GM21515 (cell line): Measurements from ENCODE around the gene TEAD1.
A peak's percentile ranks its signal among the peaks of the same experiment; 100 is the strongest.

Source experiments
- ATAC-seq: cut with Tn5 transposase; IDR thresholded peaks from one replicate; pipeline ENCODE4 v1.9.1; 2021; ENCODE audit not compliant: unreplicated experiment

TEAD1 gene

DNA sequence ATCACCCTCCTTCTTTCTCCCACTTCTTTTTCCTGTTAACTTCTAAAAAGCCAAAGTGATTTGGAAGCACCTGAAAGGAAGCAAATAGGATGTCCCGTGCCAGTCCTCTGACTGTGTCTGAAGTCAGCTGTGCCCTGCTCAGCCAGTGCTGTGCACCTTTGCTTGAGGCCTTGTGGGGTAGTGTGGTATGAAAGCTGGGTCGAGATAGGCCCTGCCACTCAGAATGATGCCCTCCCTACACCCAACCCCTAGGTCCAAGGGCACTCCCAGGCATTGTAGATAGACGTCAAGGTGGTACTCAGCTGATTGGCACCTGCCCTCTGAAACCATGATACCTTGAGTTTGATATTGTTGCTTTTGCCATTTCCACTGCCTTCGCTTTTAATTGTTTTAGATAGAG is 251.3 kb downstream of the TEAD1 start:
- no peak for ATAC-seq

DNA sequence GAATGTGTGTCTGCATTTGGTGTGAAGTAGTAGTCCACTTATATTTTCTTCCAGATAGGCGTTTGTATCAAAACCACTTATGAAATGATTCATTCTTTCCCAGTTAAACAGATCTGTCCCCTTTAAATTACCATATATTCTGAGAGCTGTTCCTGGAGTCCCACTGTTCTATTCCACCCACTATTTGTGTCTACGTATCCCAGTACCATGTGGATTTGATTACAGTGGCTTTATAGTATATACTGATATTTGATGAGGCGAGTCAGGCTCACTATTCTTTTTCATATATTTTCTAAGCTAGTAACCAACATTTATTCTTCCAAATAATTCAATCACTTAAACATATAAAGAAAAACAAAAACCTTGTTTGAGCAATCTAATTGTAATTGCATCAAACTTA is 253.0 kb downstream of the TEAD1 start:
- no peak for ATAC-seq

GRCh38 chr11:12927886-12928285 is 253.7 kb downstream of the TEAD1 start:
- ATAC-seq: no peak

DNA sequence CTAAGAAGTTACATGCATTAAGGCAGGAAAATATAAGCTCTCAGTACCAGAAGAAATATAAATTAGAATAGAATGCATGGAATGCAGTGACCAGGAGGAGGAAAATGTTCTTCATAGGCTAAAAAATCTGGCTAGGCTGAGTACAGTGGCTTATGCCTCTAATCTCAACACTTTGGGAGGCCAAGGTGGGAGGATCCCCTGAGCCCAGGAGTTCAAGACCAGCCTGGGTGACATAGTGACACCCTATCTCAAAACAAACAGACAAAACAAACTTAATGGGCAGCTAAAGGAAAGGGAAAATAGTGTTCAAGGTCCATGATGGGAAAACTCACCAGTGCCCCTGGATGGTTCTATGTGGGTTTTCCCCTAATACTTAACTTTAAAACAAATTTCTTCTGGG is 256.6 kb downstream of the TEAD1 start:
- no peak for ATAC-seq

DNA sequence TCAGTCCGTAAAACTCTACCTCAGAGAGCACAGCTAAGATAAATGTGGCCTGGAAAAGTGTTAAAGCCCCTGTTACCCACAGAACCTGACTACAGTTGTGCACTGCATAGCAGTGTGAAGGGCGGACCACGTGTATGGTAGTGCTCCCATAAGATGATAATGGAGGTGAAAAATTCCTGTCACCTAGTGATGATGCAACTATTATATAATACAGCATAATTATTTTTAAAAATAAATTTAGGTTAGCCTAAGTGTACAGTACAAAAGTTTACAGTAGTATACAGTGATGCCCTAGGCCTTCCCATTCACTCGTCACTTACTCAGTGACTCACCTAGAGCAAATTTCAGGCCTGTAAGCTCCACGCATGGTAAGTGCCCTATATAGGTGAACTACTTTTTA is 258.3 kb downstream of the TEAD1 start:
- ATAC-seq: no peak

DNA sequence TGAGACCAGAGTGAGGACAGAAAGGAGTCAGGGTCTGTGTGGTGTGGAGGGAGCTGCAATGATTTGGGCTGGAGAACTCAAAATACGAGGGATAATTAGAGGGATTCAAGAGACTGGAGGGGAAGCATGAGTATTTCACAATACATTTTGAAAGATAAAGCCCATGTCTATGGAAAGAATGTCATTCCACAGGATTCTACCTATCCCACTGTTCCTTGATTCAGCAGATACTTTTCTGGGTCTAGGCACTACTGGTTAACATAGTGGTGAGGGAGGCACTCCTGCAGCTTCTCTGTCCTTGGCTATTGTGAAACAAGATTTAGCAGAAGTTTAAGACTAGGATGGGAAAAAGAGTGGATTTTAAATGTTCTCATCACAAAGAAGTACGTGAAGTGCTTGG is 262.0 kb downstream of the TEAD1 start:
- ATAC-seq: no peak

DNA sequence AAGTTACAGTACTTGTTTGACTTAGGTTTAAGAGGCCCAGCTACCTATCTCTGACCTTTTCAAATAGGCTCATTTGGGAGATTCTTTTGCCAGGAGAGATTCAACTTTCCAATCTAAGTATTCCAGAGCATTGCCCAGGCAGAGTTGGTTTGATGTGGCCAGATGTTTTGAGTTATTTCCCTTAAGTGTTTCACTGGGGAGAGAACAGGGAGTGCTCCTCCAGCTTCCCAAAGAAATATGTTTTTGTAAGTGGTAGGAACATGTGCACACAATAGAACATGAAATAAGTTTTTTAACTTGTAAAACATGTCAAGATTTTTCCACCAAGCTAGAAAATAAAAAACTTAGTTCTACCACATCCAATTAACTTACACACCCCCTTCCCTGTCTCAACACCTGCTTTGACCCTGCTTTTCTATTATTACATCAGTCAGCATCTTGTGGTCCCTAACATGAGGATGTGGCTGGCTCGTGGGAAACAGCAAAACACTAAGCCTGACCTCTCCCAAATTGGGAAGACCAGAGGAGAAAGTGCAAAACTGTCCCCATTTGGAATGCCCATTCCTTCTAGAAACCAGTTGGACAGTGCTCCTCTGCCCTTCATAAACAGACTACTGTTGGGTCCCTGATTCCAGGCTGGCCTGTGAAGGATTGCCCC is 264.5 kb downstream of the TEAD1 start:
- no peak for ATAC-seq

- no peak for ATAC-seq
Observed at GRCh38 chr11:12941671-12942070, 267.4 kb downstream of the TEAD1 start.

DNA sequence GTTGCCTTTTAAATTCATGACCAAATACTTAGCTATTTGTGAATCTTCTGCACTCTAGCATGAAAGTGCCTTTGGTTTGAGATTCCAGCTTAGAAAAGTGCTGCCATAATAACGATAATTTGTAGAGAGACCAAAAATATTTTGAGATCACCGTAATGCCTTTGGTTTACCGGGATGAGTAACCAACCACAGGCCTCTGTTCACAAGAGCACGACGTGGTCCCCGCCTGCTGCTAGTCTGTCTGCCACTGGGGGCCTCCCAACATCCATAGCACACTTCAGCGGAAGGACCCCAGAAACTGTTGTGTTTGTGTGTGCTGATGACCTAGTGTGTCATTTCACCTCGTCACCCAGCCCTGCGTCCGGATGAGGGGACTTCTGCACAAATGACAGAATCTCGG is 267.9 kb downstream of the TEAD1 start:
- ATAC-seq: no peak

- no peak for ATAC-seq
Observed at GRCh38 chr11:12943311-12943710, 269.1 kb downstream of the TEAD1 start.

GRCh38 chr11:12944889-12945288 is 270.7 kb downstream of the TEAD1 start:
- ATAC-seq: no peak

DNA sequence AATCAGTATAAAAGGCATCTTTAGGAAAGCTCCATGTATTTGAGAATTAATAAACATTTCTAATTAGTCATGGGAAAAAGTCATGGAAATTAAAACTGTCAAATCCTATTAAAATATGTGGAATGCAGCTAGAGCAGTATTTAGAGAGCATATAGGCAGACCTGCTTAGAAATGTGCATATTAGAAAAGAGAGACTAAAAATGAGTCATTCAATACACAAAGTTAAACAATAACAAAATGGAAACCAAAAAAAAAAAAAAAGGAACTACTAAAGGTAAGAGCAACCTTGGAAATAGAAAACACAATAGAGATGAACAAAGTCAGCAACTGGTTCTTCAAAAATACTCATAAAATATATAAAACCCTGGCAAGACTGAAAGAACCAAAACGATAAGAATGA is 275.2 kb downstream of the TEAD1 start:
- ATAC-seq: no peak

GRCh38 chr11:12950670-12951069 is 276.4 kb downstream of the TEAD1 start:
- no peak for ATAC-seq

GRCh38 chr11:12951376-12951775 is 277.2 kb downstream of the TEAD1 start:
- no peak for ATAC-seq

DNA sequence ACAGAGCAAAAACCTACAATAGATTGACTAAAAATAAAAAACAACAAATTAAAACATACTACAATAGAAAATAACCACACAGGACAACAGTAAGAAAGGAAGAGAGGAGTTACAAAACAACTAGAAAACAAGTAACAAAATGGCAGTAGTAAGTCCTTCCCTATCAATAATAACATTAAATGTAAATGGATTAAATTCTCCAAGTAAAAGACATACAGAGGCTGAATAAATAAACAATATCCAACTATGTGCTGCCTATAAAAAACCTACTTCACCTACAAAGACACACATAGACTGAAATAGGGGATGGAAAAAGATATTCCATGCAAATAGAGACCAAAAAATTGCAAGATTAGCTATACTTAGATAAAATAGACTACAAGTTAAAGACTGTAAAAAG is 277.9 kb downstream of the TEAD1 start:
- ATAC-seq: no peak

DNA sequence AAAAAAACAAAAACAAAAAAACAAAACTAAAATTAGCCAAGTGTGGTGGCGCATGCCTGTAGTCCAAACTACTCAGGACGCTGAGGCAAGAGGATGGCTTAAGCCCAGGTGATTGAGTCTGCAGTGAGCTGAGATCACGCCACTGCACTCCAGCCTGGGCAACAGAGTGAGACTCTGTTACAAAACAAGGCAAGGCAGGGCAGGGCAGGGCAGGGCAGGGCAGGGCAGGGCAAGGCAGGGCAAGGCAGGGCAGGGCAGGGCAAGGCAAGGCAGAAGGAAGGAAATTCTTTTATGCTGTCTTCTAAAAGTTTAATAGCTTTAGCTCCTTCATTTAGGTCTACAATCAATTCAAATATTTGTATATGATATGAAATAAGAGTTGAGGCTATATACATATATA is 284.8 kb downstream of the TEAD1 start:
- no peak for ATAC-seq

GRCh38 chr11:12961615-12962014 is 287.4 kb downstream of the TEAD1 start:
- ATAC-seq: no peak

DNA sequence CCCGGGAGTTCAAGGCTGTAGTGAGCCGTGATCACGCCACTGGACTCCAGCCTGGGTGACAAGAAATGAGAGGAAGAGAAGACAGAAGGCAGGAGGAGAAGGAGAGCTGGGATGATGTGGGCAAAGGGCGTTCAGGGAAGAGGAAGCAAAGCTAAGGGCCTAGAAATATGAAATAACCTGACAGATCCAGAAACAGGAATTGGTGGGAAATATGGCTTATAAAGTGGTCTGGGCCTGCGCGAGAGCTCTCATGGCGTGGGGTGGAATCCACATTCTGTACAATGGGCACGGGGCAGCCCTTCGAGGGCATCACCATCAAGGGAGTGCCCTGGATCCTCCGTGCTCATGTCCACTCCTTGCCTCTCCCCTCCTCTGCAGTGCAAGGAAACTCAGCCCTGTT is 288.1 kb downstream of the TEAD1 start:
- ATAC-seq: no peak

- no peak for ATAC-seq
Observed at GRCh38 chr11:12963051-12963450, 288.8 kb downstream of the TEAD1 start.

- ATAC-seq: peak; percentile 78
Observed at GRCh38 chr11:12963792-12964536, 289.7 kb downstream of the TEAD1 start.

- no peak for ATAC-seq
Observed at GRCh38 chr11:12964650-12965049, 290.4 kb downstream of the TEAD1 start.

DNA sequence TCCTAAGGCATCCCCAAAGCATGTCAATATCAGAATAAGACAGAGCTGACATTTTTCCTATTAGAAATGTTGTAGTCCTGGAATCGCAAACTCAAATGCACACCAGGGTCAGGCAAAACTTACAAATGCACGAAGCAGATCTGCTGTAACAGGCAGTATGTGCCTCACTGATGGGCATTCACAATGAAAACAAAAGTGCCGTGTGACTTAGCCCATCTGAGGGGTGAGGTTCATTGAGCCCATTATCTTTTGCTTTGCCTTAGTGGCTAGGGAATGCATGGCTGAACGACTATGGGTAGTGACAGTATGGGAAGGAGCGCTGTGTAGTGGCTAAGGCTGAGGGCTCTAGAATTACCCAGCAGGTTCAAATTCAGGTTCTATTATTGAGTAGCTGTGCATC is 291.8 kb downstream of the TEAD1 start:
- no peak for ATAC-seq

DNA sequence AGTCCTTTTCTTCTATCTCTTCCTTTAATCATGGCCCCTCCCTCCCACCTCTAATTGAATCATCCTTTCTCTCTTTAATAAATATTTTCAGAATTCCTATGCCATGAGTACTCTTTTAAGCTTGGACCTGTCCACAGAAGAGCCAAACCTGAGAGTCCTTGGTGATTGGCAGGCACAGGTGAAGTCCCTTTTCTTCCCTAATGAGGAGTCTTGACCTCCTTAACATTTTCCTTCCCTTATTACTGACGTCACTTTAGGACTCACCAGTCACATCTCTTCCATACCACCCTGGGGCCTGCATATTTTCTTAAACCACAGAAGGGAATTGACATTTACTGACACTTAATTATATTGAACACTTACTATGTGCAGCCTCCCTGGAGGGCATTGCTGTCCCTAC is 293.9 kb downstream of the TEAD1 start:
- ATAC-seq: no peak
